Caki2 (cell line): ENCODE measurements around the gene GPM6B. TPM values are rescaled to one million over a fixed set of nuclear protein-coding genes. Genes with fewer than 3 reads are reported as not detected.

ENCODE experiments used
- DNase-seq: peaks from one replicate; pipeline ENCODE4 v3.0.0-alpha.2; 2015; ENCODE audit warnings: low read depth
- in situ Hi-C: cut with HindIII; loops from 2 replicates; pipeline ENCODE4 v1.10.0; 2016; ENCODE audit warnings: low sequenced_read_pairs, low pct_unique_long_range_greater_than_20kb, mixed read lengths
- total RNA-seq: library from RNA; depleted of rRNA; stranded (reverse); fragments of >200 nt; shearing (Covaris generic); gene quantifications from 2 replicates; pipeline ENCODE4 v1.2.3, GENCODE V29; 2014; ENCODE audit warnings: low replicate concordance

The GPM6B gene
- total RNA-seq, 1 experiment from 2014 or later = not detected

- no peak for DNase-seq
Observed at GRCh38 chrX:13780868-13781427, 35.9 kb downstream of the GPM6B start.

GRCh38 chrX:13778916-13779315 lies 38.0 kb downstream of the GPM6B start:
- in situ Hi-C loops = no loop called here
- no peak for DNase-seq

More at GRCh38 chrX:13780868-13781427, 35.9 kb downstream of the GPM6B start:
- in situ Hi-C loops = no loop called here

GRCh38 chrX:13776387-13776786 lies 40.5 kb downstream of the GPM6B start:
- DNase-seq = no peak
- in situ Hi-C loops = no loop called here

- no peak for DNase-seq
- in situ Hi-C loops = no loop called here
Observed at GRCh38 chrX:13775837-13776236, 41.1 kb downstream of the GPM6B start.

GRCh38 chrX:13774696-13775095 lies 42.2 kb downstream of the GPM6B start:
- no peak for DNase-seq
- in situ Hi-C loops = no loop called here

GRCh38 chrX:13770013-13770535 lies 46.8 kb downstream of the GPM6B start:
- no peak for DNase-seq
- in situ Hi-C loops = no loop called here

GRCh38 chrX:13768939-13769338 lies 48.0 kb downstream of the GPM6B start:
- DNase-seq = no peak
- in situ Hi-C loops = no loop called here

GRCh38 chrX:13764765-13765164 lies 52.1 kb downstream of the GPM6B start:
- DNase-seq = no peak
- in situ Hi-C loops = no loop called here

- DNase-seq = no peak
- in situ Hi-C loops = no loop called here
Observed at GRCh38 chrX:13764281-13764680, 52.6 kb downstream of the GPM6B start.

- in situ Hi-C loops = no loop called here
- DNase-seq = no peak
Observed at GRCh38 chrX:13763489-13763888, 53.4 kb downstream of the GPM6B start.

- no peak for DNase-seq
- in situ Hi-C loops = no loop called here
Observed at GRCh38 chrX:13761606-13762414, 55.1 kb downstream of the GPM6B start.

- in situ Hi-C loops = no loop called here
Observed at GRCh38 chrX:13760426-13760825, 56.5 kb downstream of the GPM6B start.

GRCh38 chrX:13759152-13759718 lies 57.7 kb downstream of the GPM6B start:
- in situ Hi-C loops = no loop called here

More at GRCh38 chrX:13760426-13760825, 56.5 kb downstream of the GPM6B start:
- DNase-seq = no peak

GRCh38 chrX:13756381-13756780 lies 60.5 kb downstream of the GPM6B start:
- DNase-seq = no peak
- in situ Hi-C loops = no loop called here

More at GRCh38 chrX:13759152-13759718, 57.7 kb downstream of the GPM6B start:
- DNase-seq = no peak

- in situ Hi-C loops = no loop called here
- no peak for DNase-seq
Observed at GRCh38 chrX:13755254-13755653, 61.6 kb downstream of the GPM6B start.

GRCh38 chrX:13754765-13755164 lies 62.1 kb downstream of the GPM6B start:
- no peak for DNase-seq
- in situ Hi-C loops = no loop called here

- in situ Hi-C loops = no loop called here
Observed at GRCh38 chrX:13752646-13753045, 64.2 kb downstream of the GPM6B start.

GRCh38 chrX:13752141-13752540 lies 64.8 kb downstream of the GPM6B start:
- in situ Hi-C loops = no loop called here
- DNase-seq = no peak

More at GRCh38 chrX:13752646-13753045, 64.2 kb downstream of the GPM6B start:
- no peak for DNase-seq

- no peak for DNase-seq
- in situ Hi-C loops = no loop called here
Observed at GRCh38 chrX:13750812-13751211, 66.1 kb downstream of the GPM6B start.
